SU-DHL-6 (cell line): ENCODE data around the gene CNOT1.

Experiments
- H2AFZ ChIP-seq: fragments of 200-600 bp; sonication (generic); 2 replicates; pipeline ENCODE4 v1.6.1; 2014; ENCODE audit warnings: low read depth, mild to moderate bottlenecking, moderate library complexity, mixed read lengths, antibody characterized with exemption, low read length; ENCODE audit not compliant: severe bottlenecking
- H3F3A ChIP-seq: fragments of 200-600 bp; shearing (Covaris generic); 2 replicates; pipeline ENCODE4 v1.6.0; 2016; ENCODE audit warnings: antibody characterized with exemption, mild to moderate bottlenecking; ENCODE audit not compliant: insufficient read depth
- H3K27ac ChIP-seq: fragments of 200-600 bp; sonication (generic); 2 replicates; pipeline ENCODE4 v1.5.1; 2016; ENCODE audit warnings: low read depth, mild to moderate bottlenecking, low read length, moderate library complexity, mixed read lengths
- H3K27me3 ChIP-seq: fragments of 200-600 bp; sonication (generic), shearing (Covaris generic); 2 replicates; pipeline ENCODE4 v1.6.0; 2014; ENCODE audit warnings: mild to moderate bottlenecking, low read length
- H3K36me3 ChIP-seq: fragments of 200-600 bp; sonication (generic); 2 replicates; pipeline ENCODE4 v1.6.1; 2014; ENCODE audit warnings: mild to moderate bottlenecking, low read length, mixed read lengths
- H3K4me2 ChIP-seq: fragments of 300-600, 200-600 bp; shearing (Covaris generic), sonication (generic); 2 replicates; pipeline ENCODE4 v1.6.0; 2014; ENCODE audit warnings: low read length, low read depth, mild to moderate bottlenecking; ENCODE audit not compliant: poor library complexity, severe bottlenecking
- H3K4me3 ChIP-seq: fragments of 200-600 bp; sonication (generic); 2 replicates; pipeline ENCODE4 v1.5.1; 2014; ENCODE audit warnings: antibody characterized with exemption, low read length, mild to moderate bottlenecking, mixed read lengths; ENCODE audit not compliant: insufficient read depth, poor library complexity, severe bottlenecking
- H3K79me2 ChIP-seq: fragments of 200-600 bp; sonication (generic); 2 replicates; pipeline ENCODE4 v1.6.1; 2014; ENCODE audit warnings: mild to moderate bottlenecking, low read length, moderate library complexity; ENCODE audit not compliant: insufficient read depth
- H3K9ac ChIP-seq: fragments of 200-600 bp; sonication (generic); 2 replicates; pipeline ENCODE4 v1.7.0; 2014; ENCODE audit warnings: mild to moderate bottlenecking, low read length
- H3K9me2 ChIP-seq: fragments of 200-600 bp; sonication (generic); replicated peaks from 2 replicates; pipeline ENCODE4 v1.6.1; 2014; ENCODE audit warnings: low read length; ENCODE audit not compliant: insufficient read depth
- H3K9me3 ChIP-seq: fragments of 200-600 bp; sonication (generic); 2 replicates; pipeline ENCODE4 v1.6.1; 2014; ENCODE audit warnings: low read length, mixed read lengths; ENCODE audit not compliant: insufficient read depth
- H4K20me1 ChIP-seq: fragments of 200-600 bp; sonication (generic); 2 replicates; pipeline ENCODE4 v1.6.1; 2014; ENCODE audit warnings: low read depth, mild to moderate bottlenecking, antibody characterized with exemption, low read length, moderate library complexity, mixed read lengths
- CTCF ChIP-seq: fragments of 200-600 bp; sonication (generic); IDR thresholded peaks from one replicate; pipeline ENCODE4 v1.5.1; 2017; ENCODE audit warnings: antibody characterized with exemption, mild to moderate bottlenecking, low read length, moderate library complexity; ENCODE audit not compliant: insufficient read depth, poor library complexity, severe bottlenecking
- EZH2phosphoT487 ChIP-seq: fragments of 200-600 bp; sonication (generic), shearing (Covaris generic); conservative IDR thresholded peaks from 2 replicates; pipeline ENCODE4 v1.6.1; 2018; ENCODE audit warnings: mild to moderate bottlenecking, antibody characterized with exemption, low read length, moderate library complexity, mixed read lengths

CNOT1 gene

GRCh38 chr16:58507963-58508670, 121.5 kb downstream of the CNOT1 start:
- Histone ChIP-seq H3K27me3 (no peaks in the 10 kb centered on the region), H4K20me1 (no peaks in the 10 kb centered on the region), H3K4me3 (no peak overlapping the region), H3K36me3 (no peaks in the 10 kb centered on the region), H3K27ac (no peak overlapping the region), H2AFZ (no peak overlapping the region), H3K4me2 (no peak overlapping the region), H3F3A (no peaks in the 10 kb centered on the region; the same call in 1 of the 2 replicates), H3K9me2 (no peaks in the 10 kb centered on the region), H3K9ac (no peak overlapping the region), H3K9me3 (no peaks in the 10 kb centered on the region), H3K79me2 (no peaks in the 10 kb centered on the region; the same call in 1 of the 2 replicates)
- no peak for TF ChIP-seq CTCF
- no peak for TF ChIP-seq EZH2phosphoT487

GRCh38 chr16:58507195-58507962, 122.2 kb downstream of the CNOT1 start:
- TF ChIP-seq CTCF (no peak), EZH2phosphoT487 (no peak)
- Histone ChIP-seq H4K20me1 (no peaks in the 10 kb centered on the region), H3K79me2 (no peaks in the 10 kb centered on the region; the same call in 1 of the 2 replicates), H3K4me3 (no peak overlapping the region), H3K36me3 (no peaks in the 10 kb centered on the region), H3K9ac (no peak overlapping the region), H3K4me2 (no peak overlapping the region), H3K9me2 (no peaks in the 10 kb centered on the region), H3F3A (no peaks in the 10 kb centered on the region), H3K27me3 (no peaks in the 10 kb centered on the region), H2AFZ (no peak overlapping the region), H3K9me3 (no peaks in the 10 kb centered on the region), H3K27ac (no peak overlapping the region)

GRCh38 chr16:58506241-58507194, 123.1 kb downstream of the CNOT1 start:
- no peak for TF ChIP-seq EZH2phosphoT487
- no peak for TF ChIP-seq CTCF
- Histone ChIP-seq H3K27me3 (no peaks in the 10 kb centered on the region), H3K4me2 (no peak overlapping the region), H3F3A (no peaks in the 10 kb centered on the region), H3K4me3 (no peak overlapping the region), H2AFZ (no peak overlapping the region), H3K9ac (no peak overlapping the region), H3K27ac (no peak overlapping the region), H3K79me2 (no peaks in the 10 kb centered on the region; the same call in 1 of the 2 replicates), H3K9me3 (no peaks in the 10 kb centered on the region), H4K20me1 (no peaks in the 10 kb centered on the region), H3K36me3 (no peaks in the 10 kb centered on the region), H3K9me2 (no peaks in the 10 kb centered on the region)
